HFFc6 (cell line): Measurements from ENCODE around the gene SLC25A23. TPM values are rescaled to one million over a fixed set of nuclear protein-coding genes. Genes with fewer than 3 reads are reported as not detected.

ENCODE experiments used
- DNase-seq: peaks from one replicate; pipeline ENCODE4 v3.0.0-alpha.2; 2018
- H3K27ac Mint-ChIP-seq: 2 replicates; pipeline ENCODE4 v1.8.0; 2020; ENCODE audit warnings: mild to moderate bottlenecking, mixed read lengths
- H3K27me3 Mint-ChIP-seq: 2 replicates; pipeline ENCODE4 v1.8.0; 2021; ENCODE audit warnings: mild to moderate bottlenecking, moderate library complexity, mixed read lengths; ENCODE audit not compliant: insufficient read depth
- H3K36me3 Mint-ChIP-seq: 2 replicates; pipeline ENCODE4 v1.8.0; 2021; ENCODE audit warnings: low read depth, mixed read lengths
- H3K4me1 Mint-ChIP-seq: 2 replicates; pipeline ENCODE4 v1.8.0; 2020; ENCODE audit warnings: low read depth, mixed read lengths
- H3K4me3 Mint-ChIP-seq: 2 replicates; pipeline ENCODE4 v1.8.0; 2020; ENCODE audit warnings: mild to moderate bottlenecking, moderate library complexity, mixed read lengths
- H3K9me3 Mint-ChIP-seq: 2 replicates; pipeline ENCODE4 v1.8.0; 2020; ENCODE audit warnings: mild to moderate bottlenecking, mixed read lengths
- total RNA-seq, 6 experiments: library from RNA; stranded (reverse); fragmentation: NEBNext Ultra II Directional; extraction: Animal tissue kit (Norgen Biotek cat#: 25700); gene quantifications; 2 replicates in 1 of 6; 3 replicates in 5 of 6; pipeline ENCODE4 v1.2.3, GENCODE V29; 2021
- TF ChIP-seq, protein P1 (sequence below): fragments of 200-600 bp; sonication (generic); IDR thresholded peaks from 2 replicates; pipeline ENCODE4 v1.5.0; 2021; ENCODE audit warnings: antibody characterized with exemption, mild to moderate bottlenecking

The SLC25A23 gene
- total RNA-seq, 6 experiments from 2014 or later = 15.4 to 25.3 (median 16.8) TPM

DNA sequence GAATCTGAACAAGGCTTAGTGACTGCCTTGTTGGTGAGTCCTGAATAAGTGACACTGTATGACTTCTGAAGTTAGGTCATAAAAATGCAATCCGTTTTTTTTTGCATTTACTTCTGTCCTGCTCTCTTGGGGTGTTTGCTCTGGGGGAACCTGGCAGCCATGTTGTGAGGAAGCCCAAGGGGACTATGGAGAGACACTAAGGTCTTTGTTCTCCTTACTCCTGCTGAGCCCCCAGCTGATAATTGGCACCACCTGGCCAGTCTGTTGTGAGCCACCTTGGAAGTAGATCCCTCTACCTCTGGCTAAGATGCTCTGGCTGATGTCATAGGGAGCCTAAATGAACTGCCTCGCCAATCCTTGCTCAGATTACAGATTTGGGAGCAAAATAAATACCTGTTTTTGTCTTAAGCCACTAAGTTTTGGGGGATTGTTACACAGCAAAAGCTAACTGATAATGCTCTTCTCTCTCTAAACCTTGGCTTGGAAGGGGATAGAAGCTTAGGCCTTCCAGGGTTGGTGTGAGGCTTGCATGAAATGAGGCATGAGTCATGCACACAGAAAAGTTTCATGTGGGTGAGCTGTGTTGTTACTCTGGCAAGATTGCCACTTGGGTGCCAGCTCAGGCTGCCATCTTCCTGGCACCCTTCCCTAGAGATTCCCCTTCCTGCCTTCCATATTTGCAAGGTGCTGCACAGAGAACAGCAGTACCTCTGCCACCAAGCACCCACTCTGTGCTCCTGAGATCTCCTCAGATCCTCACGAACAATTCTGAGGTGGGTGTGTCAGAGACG is 32.4 kb upstream of the SLC25A23 start:
- no peak for DNase-seq
- H3K4me3 Mint-ChIP-seq = no peak overlapping the region
- peaks cover 11% of the 10 kb centered on the region; the same call in 1 of the 2 replicates for H3K27me3 Mint-ChIP-seq
- TF ChIP-seq, protein P1, sequence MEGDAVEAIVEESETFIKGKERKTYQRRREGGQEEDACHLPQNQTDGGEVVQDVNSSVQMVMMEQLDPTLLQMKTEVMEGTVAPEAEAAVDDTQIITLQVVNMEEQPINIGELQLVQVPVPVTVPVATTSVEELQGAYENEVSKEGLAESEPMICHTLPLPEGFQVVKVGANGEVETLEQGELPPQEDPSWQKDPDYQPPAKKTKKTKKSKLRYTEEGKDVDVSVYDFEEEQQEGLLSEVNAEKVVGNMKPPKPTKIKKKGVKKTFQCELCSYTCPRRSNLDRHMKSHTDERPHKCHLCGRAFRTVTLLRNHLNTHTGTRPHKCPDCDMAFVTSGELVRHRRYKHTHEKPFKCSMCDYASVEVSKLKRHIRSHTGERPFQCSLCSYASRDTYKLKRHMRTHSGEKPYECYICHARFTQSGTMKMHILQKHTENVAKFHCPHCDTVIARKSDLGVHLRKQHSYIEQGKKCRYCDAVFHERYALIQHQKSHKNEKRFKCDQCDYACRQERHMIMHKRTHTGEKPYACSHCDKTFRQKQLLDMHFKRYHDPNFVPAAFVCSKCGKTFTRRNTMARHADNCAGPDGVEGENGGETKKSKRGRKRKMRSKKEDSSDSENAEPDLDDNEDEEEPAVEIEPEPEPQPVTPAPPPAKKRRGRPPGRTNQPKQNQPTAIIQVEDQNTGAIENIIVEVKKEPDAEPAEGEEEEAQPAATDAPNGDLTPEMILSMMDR = no peak
- H3K27ac Mint-ChIP-seq = no peak overlapping the region
- peaks cover 5% of the 10 kb centered on the region for H3K36me3 Mint-ChIP-seq
- peaks cover 4% of the 10 kb centered on the region; the same call in 1 of the 2 replicates for H3K9me3 Mint-ChIP-seq
- no peaks in the 10 kb centered on the region for H3K4me1 Mint-ChIP-seq

DNA sequence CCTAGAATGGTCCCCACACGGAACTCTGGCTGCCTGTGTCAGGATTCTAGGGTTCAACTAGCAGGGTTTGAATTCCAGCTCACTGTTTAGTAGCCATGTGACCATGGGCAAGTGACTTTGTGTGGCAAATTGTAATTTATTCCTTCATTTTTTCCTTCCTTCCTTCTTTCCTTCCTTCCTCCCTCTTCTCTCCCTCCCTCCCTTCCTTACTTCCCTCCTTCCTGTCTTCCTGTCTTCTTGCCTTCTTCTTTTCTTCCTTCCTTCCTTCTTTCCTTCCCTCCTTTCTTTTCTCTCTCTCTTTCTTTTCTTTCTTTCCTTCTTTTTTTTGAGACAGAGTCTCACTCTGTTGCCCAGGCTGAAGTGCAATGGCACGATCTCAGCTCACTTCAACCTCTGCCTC is 30.5 kb upstream of the SLC25A23 start:
- H3K27me3 Mint-ChIP-seq = peaks cover 11% of the 10 kb centered on the region; the same call in 1 of the 2 replicates
- no peaks in the 10 kb centered on the region for H3K4me1 Mint-ChIP-seq
- no peak overlapping the region for H3K27ac Mint-ChIP-seq
- H3K36me3 Mint-ChIP-seq = peaks cover 5% of the 10 kb centered on the region
- DNase-seq = no peak
- H3K9me3 Mint-ChIP-seq = peaks cover 4% of the 10 kb centered on the region; the same call in 1 of the 2 replicates
- TF ChIP-seq, protein P1 = no peak
- H3K4me3 Mint-ChIP-seq = no peak overlapping the region

DNA sequence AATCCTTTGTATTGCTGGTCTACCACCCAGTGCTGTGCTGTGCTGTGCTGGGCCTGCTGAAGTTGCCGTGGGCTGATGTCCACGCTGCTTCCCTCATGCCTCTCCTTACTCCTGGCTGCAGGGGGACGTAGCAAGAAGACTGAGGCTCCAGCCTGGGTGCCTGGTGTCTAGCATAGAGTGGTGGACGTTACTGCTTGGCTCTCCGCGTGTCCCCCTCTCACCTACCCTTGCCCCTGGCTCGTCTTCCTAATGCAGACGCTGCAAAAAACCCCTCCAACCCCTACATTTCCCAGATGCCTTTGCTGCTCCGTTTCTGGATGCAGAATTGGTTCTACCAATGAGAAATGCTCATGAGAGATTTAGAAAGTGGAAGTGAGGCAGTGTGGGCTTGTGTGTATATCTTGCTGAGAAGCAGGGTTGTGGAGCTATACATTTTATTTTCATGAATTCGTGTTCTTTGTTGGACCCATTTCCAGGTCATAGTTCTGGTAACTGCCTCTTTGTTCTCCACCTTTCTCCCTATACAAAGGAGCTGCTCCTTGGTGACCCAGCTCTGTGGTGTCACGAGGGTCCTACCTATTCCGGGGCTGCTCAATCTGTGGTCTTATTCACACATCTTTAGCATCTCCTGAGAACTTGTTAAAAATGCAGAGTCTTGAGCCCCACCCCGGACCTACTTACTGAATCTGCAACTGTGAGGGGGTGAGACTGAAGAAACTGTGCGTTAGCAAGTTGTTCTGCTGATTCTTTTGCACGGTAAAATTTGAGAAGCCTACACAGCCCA is 29.9 kb upstream of the SLC25A23 start:
- no peaks in the 10 kb centered on the region for H3K4me1 Mint-ChIP-seq
- TF ChIP-seq, protein P1 = no peak
- H3K4me3 Mint-ChIP-seq = no peak overlapping the region
- H3K9me3 Mint-ChIP-seq = peaks cover 4% of the 10 kb centered on the region; the same call in 1 of the 2 replicates
- H3K27me3 Mint-ChIP-seq = peaks cover 11% of the 10 kb centered on the region; the same call in 1 of the 2 replicates
- no peak overlapping the region for H3K27ac Mint-ChIP-seq
- no peak for DNase-seq
- peaks cover 5% of the 10 kb centered on the region for H3K36me3 Mint-ChIP-seq

DNA sequence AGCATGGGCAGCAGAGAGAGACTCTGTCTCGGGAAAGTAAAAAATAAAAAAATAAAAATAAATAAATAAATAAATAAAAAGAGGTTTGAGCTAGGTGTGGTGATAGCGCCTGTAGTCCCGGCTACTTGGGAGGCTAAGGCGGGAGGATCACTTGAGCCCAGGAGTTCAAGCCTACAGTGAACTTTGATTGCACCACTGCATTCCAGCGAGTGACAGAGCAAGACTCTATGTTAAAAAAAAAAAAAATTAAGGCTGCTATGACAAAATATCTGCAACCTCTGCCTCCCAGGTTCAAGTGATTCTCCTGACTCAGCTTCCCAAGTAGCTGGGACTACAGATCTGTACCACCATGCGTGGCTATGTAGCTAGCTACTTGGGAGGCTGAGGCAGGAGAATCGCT is 25.2 kb upstream of the SLC25A23 start:
- no peak for DNase-seq
- Mint-ChIP-seq H3K4me3 (no peak overlapping the region), H3K36me3 (no peaks in the 10 kb centered on the region), H3K27ac (no peak overlapping the region), H3K9me3 (no peaks in the 10 kb centered on the region), H3K4me1 (no peaks in the 10 kb centered on the region), H3K27me3 (peaks cover 19% of the 10 kb centered on the region)
- TF ChIP-seq, protein P1 = no peak

DNA sequence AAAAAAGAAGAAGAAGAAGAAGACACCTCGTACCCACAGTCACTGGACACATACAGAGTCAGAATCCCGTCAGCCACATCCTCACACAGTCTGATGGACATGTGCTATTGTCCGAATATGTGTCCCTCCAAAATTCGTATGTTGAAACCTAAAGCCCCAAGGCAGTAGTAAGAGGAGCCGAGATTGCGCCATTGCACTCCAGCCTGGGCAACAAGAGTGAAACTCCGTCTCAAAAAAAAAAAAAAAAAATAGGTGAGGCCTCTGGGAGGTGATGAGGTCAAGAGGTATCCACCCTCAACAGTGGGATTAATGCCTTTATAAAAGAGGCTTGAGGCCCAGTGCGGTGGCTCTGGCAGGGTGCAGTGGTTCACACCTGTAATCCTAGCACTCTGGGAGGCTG is 24.6 kb upstream of the SLC25A23 start:
- H3K4me3 Mint-ChIP-seq = no peak overlapping the region
- H3K36me3 Mint-ChIP-seq = no peaks in the 10 kb centered on the region
- TF ChIP-seq, protein P1 = no peak
- H3K27me3 Mint-ChIP-seq = peaks cover 19% of the 10 kb centered on the region
- no peaks in the 10 kb centered on the region for H3K4me1 Mint-ChIP-seq
- no peaks in the 10 kb centered on the region for H3K9me3 Mint-ChIP-seq
- H3K27ac Mint-ChIP-seq = no peak overlapping the region
- no peak for DNase-seq
